ENCODE results near the gene ZNF41.

Gene ZNF41

GRCh38 chrX:47489507-47490275 is 6.7 kb upstream of the ZNF41 start:
- DNase-seq, result no peak

GRCh38 chrX:47484885-47485284 is 1.9 kb upstream of the ZNF41 start:
- DNase-seq, result no peak

GRCh38 chrX:47483306-47484268 is 565 bp upstream of the ZNF41 start:
- no peak for DNase-seq

- no peak for DNase-seq
These were observed 934 bp downstream of the ZNF41 start for GRCh38 chrX:47482065-47482511.

GRCh38 chrX:47481160-47481559 is 1.9 kb downstream of the ZNF41 start:
- no peak for DNase-seq

GRCh38 chrX:47480576-47480975 is 2.4 kb downstream of the ZNF41 start:
- DNase-seq, result no peak

GRCh38 chrX:47475476-47475875 is 7.5 kb downstream of the ZNF41 start:
- no peak for DNase-seq

GRCh38 chrX:47467106-47467505 is 15.9 kb downstream of the ZNF41 start:
- DNase-seq, result no peak

GRCh38 chrX:47460561-47460960 is 22.5 kb downstream of the ZNF41 start:
- no peak for DNase-seq

GRCh38 chrX:47458528-47458927 is 24.5 kb downstream of the ZNF41 start:
- DNase-seq, result no peak

- DNase-seq, result no peak
These were observed 26.9 kb downstream of the ZNF41 start for GRCh38 chrX:47456080-47456479.

GRCh38 chrX:47452112-47452511 is 30.9 kb downstream of the ZNF41 start:
- no peak for DNase-seq

GRCh38 chrX:47448165-47448806 is 34.7 kb downstream of the ZNF41 start:
- DNase-seq, result no peak

GRCh38 chrX:47447607-47448006 is 35.4 kb downstream of the ZNF41 start:
- DNase-seq, result no peak

- DNase-seq, result no peak
These were observed 36.1 kb downstream of the ZNF41 start for GRCh38 chrX:47446971-47447370.

- no peak for DNase-seq
These were observed 36.6 kb downstream of the ZNF41 start for GRCh38 chrX:47446431-47446830.

GRCh38 chrX:47430925-47431324 is 52.1 kb downstream of the ZNF41 start:
- no peak for DNase-seq

- no peak for DNase-seq
These were observed 60.6 kb downstream of the ZNF41 start for GRCh38 chrX:47422444-47422843.

GRCh38 chrX:47420962-47421361 is 62.1 kb downstream of the ZNF41 start:
- DNase-seq, result no peak

- DNase-seq, result no peak
These were observed 62.8 kb downstream of the ZNF41 start for GRCh38 chrX:47420265-47420664.

GRCh38 chrX:47413179-47413594 is 69.8 kb downstream of the ZNF41 start:
- no peak for DNase-seq

All from CD4-positive, alpha-beta T cell treated with Interleukin-17A for 4 hours (primary cell).